Stimulated activated naive CD4-positive, alpha-beta T cell (primary cell): ENCODE results near the gene LRRC2.

ENCODE experiments used
- DNase-seq, 6 experiments: peaks; one replicate each; lab custom pipeline; 2025; lab: John Stamatoyannopoulos, UW

LRRC2 gene

DNA sequence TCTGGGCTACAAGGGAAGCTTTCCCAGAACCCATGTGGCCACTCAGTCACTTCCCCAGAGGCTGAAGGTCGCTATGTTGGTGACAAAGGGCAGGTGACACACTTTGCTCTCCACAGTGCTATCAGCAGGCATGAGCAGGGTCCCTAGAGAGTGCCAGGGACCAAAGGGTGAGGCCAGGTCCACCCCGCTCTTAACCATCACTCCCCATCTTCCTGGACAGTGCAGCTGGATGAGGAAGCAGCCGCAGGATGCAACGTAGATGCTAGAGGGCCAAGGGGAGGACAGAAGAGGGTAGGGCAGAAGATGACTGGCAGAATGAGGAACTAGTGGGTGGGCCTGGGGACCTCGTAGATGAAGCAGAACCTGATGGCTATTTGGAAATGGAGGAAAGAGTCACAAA is 87.8 kb downstream of the LRRC2 start:
- DNase-seq: no peak

DNA sequence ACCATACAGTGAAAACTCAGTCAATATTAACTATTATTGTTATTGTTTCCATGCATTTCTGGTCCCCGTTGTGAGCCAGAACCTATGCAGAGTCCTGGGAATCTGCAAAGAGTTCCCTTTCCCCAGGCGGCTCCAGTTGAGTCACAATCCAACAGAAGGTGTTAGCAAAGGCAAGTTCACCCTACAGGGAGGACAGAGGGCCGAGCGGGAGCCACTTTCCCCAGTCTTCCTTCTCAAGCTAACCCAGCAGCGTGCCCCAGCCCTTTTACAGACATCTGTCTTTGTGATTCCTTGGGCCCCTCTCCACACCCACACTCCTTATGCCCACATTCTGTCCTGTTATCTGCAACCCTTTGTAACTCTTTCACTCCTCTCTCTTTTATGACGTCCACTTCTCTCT is 88.3 kb downstream of the LRRC2 start:
- DNase-seq: no peak

DNA sequence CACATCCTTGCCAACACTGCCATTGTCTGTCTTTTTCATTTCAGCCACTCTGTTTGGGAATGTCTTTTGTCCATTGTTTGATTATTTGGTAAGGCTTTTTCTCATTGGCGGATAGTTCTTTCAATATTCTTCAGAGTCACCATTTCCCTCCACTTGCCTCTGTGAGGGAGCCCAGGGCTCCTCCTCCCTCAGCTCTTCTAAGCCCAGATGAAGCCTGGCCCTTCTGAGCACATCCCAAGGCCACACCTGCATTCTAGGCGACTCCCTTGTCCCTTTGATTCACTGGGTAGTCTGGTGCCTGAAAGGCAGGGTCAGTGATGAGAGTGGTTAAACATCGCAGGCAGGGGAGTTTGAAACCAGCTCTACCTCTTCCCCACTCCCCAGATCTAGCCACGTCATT is 89.0 kb downstream of the LRRC2 start:
- no peak for DNase-seq

DNA sequence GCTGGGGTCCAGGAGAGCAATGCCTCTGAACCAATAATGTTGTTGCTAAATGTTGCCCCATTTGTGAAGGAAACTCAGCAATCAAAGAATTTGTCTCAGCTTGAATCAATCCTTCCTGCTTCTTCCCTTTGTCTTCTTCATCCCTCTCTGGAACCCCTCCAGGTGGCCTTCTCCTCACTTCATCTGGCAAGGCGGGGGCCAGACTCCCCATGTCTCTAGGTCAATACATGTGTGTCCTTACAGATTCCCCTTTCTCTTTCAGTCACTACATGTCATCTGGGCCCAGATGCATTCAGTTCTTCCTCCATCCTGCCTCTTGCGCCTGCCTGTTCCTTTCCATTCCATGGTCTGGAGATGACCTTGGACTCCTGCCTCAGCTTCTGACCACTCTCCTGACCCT is 93.4 kb downstream of the LRRC2 start:
- DNase-seq: no peak

DNA sequence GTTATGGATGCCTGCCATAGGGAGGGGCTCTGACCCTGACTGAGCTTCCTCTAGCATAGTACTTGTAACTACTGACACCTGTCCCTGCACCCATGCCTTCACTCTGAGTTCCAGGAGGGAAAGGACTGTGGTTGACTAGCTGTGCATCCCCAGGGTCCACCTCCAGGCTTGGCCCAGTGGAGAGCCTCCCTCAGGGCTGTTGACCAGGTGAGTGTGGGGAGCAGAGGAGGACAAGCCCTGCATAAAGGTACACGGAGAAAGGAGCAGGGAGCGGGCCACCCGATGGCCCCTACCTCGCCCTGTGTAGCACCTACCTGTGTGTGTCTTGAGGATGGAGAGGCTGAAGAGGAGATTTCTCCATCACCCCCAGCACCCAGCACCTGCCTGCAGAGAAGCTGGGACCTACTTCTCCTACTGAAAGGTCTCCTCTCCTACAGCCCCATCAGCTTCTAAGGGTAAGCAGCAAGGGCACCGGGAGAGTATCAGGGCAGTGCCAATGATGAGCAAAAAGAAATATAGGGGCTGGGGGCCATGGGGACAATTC is 94.7 kb downstream of the LRRC2 start:
- DNase-seq: no peak

DNA sequence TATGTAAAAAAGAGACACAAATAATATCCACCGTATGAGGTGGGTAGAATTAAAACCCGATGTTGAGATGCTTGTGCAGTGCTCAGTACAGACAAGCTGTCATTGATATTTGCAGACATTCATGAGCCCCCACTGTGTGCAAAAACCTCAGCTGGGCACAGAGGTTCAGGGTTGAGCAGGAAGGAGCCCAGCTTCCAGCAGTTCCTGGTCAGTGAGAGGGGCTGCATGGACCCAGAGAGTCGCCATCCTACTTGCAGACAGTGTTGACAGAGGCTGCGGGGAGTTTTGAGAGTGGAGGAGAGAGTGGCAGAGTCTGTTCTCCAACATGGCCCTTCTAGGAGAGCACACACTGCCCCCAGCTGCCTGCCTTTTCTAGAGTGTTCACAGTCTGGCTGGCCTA is 95.3 kb downstream of the LRRC2 start:
- DNase-seq: no peak

DNA sequence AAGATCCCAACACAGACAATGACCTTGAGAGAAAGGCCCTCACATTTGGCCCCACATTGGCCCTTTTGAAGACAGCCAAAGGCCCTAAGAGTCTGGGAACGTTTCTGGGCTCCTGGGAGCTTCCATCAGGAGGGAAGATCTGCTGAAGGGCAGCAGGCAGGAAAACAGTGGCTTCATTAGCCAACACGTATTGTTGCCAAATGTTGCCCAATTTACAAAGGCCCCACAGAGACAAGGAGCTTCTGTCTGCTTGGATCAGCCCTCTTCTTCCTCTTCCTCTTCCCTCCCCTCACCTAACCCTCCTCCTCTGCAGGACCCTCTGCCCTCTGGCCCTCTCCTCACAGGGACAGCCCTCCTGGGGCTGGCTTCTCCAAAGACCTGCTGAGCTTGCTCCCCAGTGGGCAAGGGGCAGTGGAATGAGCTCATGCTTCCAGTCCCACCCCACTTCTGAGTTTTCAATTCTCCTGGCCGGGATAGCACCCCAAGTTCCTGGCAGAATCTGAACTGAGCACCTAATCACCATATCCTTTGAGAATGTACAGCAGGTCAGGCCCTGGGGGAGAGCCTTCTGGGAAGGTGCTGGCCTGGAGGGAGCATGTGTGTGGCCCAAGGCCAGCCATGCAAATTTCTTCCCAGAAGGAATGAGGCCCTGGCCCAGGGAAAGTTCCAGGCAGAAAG is 96.3 kb downstream of the LRRC2 start:
- DNase-seq: no peak

DNA sequence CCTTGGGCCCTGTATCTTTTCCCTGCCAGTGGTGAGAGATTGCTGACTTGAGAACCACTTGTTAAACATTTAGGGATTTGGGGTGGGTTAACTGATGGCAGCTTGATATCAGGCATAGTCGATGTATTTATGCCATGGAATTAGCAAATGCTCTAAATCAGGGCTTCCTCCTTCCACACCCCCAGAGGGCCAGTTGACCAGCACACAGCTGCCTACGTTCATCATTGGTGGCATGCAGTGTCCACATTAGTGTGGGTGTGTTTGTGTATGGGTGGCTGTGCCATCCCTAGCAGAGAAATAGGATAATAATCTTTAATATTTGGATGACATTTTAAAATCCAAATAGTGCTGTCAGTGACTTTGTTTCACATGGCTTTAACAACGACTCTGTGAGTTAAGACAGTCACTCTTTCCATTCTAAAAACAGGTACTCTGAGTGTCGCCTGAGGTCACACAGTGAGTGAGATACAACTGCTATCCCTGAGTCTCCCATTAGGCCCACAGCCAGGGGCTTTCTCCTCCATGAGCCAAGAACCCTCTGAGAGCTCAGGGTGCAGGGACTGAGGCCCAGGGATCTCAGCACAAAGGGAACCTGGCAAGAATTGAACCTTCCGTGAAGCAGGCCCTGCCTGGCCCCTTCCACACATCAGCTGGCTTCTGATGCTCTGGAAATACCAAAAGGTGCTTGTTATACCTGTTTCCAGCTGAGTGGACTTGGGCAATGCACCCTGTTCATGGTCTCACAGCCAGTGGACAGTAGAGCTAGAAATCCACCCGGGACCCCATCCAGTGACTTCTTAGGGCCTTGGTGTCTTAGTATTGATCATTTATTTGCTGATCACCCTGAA is 97.1 kb downstream of the LRRC2 start:
- no peak for DNase-seq

DNA sequence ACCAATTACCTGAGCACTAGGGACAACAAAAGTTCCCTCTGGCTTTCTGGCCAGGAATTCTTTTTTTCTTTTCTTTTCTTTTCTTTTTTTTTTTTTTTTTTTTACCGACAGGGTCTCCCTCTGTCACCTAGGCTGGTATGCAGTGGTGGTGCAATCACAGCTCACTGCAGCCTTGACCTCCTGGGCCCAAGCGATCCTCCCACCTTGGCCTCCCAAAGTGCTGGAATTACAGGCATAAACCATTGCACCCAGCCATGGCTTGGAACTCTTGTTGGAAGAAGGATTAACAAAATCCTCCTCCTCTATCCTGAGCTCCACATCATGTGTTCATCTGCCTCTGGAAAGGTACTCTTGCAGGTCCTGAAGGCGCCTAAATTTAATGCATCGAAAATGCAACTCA is 98.5 kb downstream of the LRRC2 start:
- no peak for DNase-seq

DNA sequence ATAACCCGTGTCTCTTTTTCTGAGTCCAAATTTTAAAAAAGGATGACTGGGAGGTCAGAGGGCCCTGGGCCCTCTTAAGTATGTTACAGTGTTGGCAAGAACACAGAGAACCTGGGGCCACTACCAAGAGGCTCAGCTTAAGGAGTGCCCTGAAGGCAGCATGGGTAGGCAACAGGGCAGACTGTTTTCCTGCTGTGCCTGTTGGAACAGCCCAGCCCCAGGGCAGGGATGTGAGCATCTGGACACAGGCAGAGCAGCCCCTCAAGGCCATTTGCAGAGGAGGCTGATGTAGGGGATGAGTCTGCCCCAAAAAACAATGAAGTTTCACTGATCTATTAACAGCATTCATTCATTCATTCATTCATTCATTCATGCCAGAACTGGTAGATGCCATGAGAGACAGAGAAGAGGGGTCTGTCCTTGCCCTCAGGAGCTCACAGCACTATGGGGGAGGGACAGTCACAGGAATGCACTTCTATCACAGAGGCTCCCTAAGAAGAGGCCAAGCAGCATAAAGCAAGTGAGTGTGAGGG is 99.2 kb downstream of the LRRC2 start:
- DNase-seq: no peak

DNA sequence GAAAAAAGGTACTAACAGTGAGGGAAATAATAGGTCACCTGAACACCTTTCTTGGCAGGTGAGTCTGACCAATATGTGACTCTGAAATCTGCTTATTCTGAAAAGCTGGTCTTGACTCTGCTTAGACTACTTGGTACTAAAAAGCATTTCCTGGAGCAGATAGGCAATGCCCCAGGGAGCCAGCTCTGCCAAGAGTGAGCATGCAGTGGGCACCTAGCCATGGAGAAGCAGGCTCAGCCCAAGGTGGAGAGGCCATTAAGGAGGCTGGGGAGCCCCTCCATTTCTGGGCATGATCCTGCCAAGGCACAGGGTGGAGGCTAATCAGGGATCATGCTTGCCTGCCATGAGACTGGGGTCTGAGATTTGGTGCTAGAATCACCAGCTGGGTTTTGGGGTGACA is 99.8 kb downstream of the LRRC2 start:
- no peak for DNase-seq
